Mesothelial cell of epicardium (in vitro differentiated cells): ENCODE data around the gene VWA8. TPM values are rescaled to one million over a fixed set of nuclear protein-coding genes. Genes with fewer than 3 reads are reported as not detected.

Experiments
- DNase-seq, 2 experiments: peaks; one replicate each; pipeline ENCODE4 v3.0.0; 2021; ENCODE audit warnings: low spot score in 2 of 2; ENCODE audit not compliant: unreplicated experiment in 2 of 2
- H3K27ac Mint-ChIP-seq: 2 replicates; pipeline ENCODE4 v1.8.0; 2021; ENCODE audit warnings: mixed read lengths
- H3K27me3 Mint-ChIP-seq: 2 replicates; pipeline ENCODE4 v1.8.0; 2021; ENCODE audit warnings: low read depth, mixed read lengths
- H3K36me3 Mint-ChIP-seq: 2 replicates; pipeline ENCODE4 v1.8.0; 2021; ENCODE audit warnings: mixed read lengths
- H3K4me1 Mint-ChIP-seq: 2 replicates; pipeline ENCODE4 v1.8.0; 2021; ENCODE audit warnings: mixed read lengths
- H3K4me3 Mint-ChIP-seq: 2 replicates; pipeline ENCODE4 v1.8.0; 2021; ENCODE audit warnings: mild to moderate bottlenecking, moderate library complexity, mixed read lengths
- H3K9me3 Mint-ChIP-seq: 2 replicates; pipeline ENCODE4 v1.8.0; 2021; ENCODE audit warnings: mixed read lengths
- CTCF ChIP-seq: fragments of 200-600 bp; sonication (generic); IDR thresholded peaks from one replicate; pipeline ENCODE4 v1.5.0; 2021; ENCODE audit warnings: antibody characterized with exemption; ENCODE audit not compliant: unreplicated experiment
- microRNA-seq: library from miRNA; unstranded; fragments of <30 nt; microRNA quantifications from one replicate; pipeline ENCODE4 v1.2.0, GENCODE V29; 2021; ENCODE audit warnings: inconsistent platforms, mixed read lengths
- total RNA-seq: library from RNA; stranded (reverse); gene quantifications from 3 replicates; pipeline ENCODE4 v1.2.1, GENCODE V29; 2021

Gene VWA8
- total RNA-seq, 1 donor from 2014 or later = 20.0 TPM

- H3K9me3 Mint-ChIP-seq = no peaks in the 10 kb centered on the region
- H3K4me3 Mint-ChIP-seq = no peak overlapping the region
- no peaks in the 10 kb centered on the region for H3K4me1 Mint-ChIP-seq
- TF ChIP-seq CTCF = no peak
- H3K36me3 Mint-ChIP-seq = no peaks in the 10 kb centered on the region
- H3K27ac Mint-ChIP-seq = no peak overlapping the region
- H3K27me3 Mint-ChIP-seq = peaks cover 18% of the 10 kb centered on the region
- no peak for DNase-seq
Measured at GRCh38 chr13:41528021-41528420, 432.9 kb downstream of the VWA8 start.

- peaks cover 3% of the 10 kb centered on the region for H3K9me3 Mint-ChIP-seq
- no peaks in the 10 kb centered on the region for H3K27me3 Mint-ChIP-seq
- no peak for TF ChIP-seq CTCF
- H3K4me3 Mint-ChIP-seq = no peak overlapping the region
- H3K27ac Mint-ChIP-seq = no peak overlapping the region
- DNase-seq = no peak
- no peaks in the 10 kb centered on the region for H3K36me3 Mint-ChIP-seq
- no peaks in the 10 kb centered on the region for H3K4me1 Mint-ChIP-seq
Measured at GRCh38 chr13:41520660-41521630, 440.0 kb downstream of the VWA8 start.

- no peak for DNase-seq
- Mint-ChIP-seq H3K27ac (no peak overlapping the region), H3K4me1 (no peaks in the 10 kb centered on the region), H3K27me3 (no peaks in the 10 kb centered on the region), H3K9me3 (peaks cover 3% of the 10 kb centered on the region), H3K36me3 (no peaks in the 10 kb centered on the region), H3K4me3 (no peak overlapping the region)
- no peak for TF ChIP-seq CTCF
Measured at GRCh38 chr13:41520016-41520659, 440.8 kb downstream of the VWA8 start.

Small RNA genes lying within 50 kb of the gene (microRNA-seq; reads per million reads assigned to microRNA genes)
- gene MIR5006 = not detected

Other genes starting within 250 kb of the VWA8 start
- 9.2 to 10.0 TPM (median 9.7 TPM) in 3 replicates for gene DGKH, start 87.5 kb upstream of the VWA8 start, total RNA-seq